ENCODE measurements around the gene SMIM20. TPM values are rescaled to one million over a fixed set of nuclear protein-coding genes. Genes with fewer than 3 reads are reported as not detected.

The SMIM20 gene
- total and polyA plus RNA-seq, 9 donors = 25.4 to 46.9 (median 28.7) TPM

GRCh38 chr4:25878676-25879075, 35.3 kb upstream of the SMIM20 start:
- DNase-seq = no peak
- 63 to 74% (median 65%) methylated on average over 9 of the region's 9 CpGs for WGBS, 3 donors
- H3K4me1 ChIP-seq (ENCODE audit: insufficient read depth) = no peaks in the 10 kb centered on the region
- H3K4me3 ChIP-seq = no peak overlapping the region
- no peaks in the 10 kb centered on the region for H3K9me3 ChIP-seq
- H3K27ac ChIP-seq = no peak overlapping the region
- TF ChIP-seq EP300 (IDR thresholded peaks at IDR 0.05) (no peak), POLR2A (IDR thresholded peaks at IDR 0.05) (no peak), CTCF (IDR thresholded peaks at IDR 0.05) (no peak)
- H3K27me3 ChIP-seq = no peaks in the 10 kb centered on the region
- intact Hi-C loops (cut with DNase I) = no loop called here
- H3K36me3 ChIP-seq = no peaks in the 10 kb centered on the region

- TF ChIP-seq POLR2A (IDR thresholded peaks at IDR 0.05) (no peak), EP300 (IDR thresholded peaks at IDR 0.05) (no peak), CTCF (IDR thresholded peaks at IDR 0.05) (no peak)
Measured at GRCh38 chr4:25879091-25879584, 34.9 kb upstream of the SMIM20 start.

GRCh38 chr4:25879587-25879986, 34.4 kb upstream of the SMIM20 start:
- Histone ChIP-seq H3K36me3 (no peaks in the 10 kb centered on the region), H3K27ac (no peak overlapping the region), H3K4me1 (ENCODE audit: insufficient read depth) (no peaks in the 10 kb centered on the region), H3K4me3 (no peak overlapping the region), H3K27me3 (no peaks in the 10 kb centered on the region), H3K9me3 (no peaks in the 10 kb centered on the region)
- intact Hi-C loops (cut with DNase I) = no loop called here
- WGBS, 3 donors = 84 to 91% (median 88%) methylated on average over 6 of the region's 6 CpGs
- TF ChIP-seq POLR2A (IDR thresholded peaks at IDR 0.05) (no peak), CTCF (IDR thresholded peaks at IDR 0.05) (no peak), EP300 (IDR thresholded peaks at IDR 0.05) (no peak)
- DNase-seq = no peak

More at GRCh38 chr4:25879091-25879584, 34.9 kb upstream of the SMIM20 start:
- Histone ChIP-seq H3K9me3 (no peaks in the 10 kb centered on the region), H3K36me3 (no peaks in the 10 kb centered on the region), H3K27me3 (no peaks in the 10 kb centered on the region), H3K27ac (no peak overlapping the region), H3K4me1 (ENCODE audit: insufficient read depth) (no peaks in the 10 kb centered on the region), H3K4me3 (no peak overlapping the region)
- intact Hi-C loops (cut with DNase I) = no loop called here
- WGBS, 3 donors = 80 to 93% (median 88%) methylated on average over 9 of the region's 9 CpGs
- DNase-seq = no peak

- intact Hi-C loops (cut with DNase I) = no loop called here
Measured at GRCh38 chr4:25879991-25880651, 33.9 kb upstream of the SMIM20 start.

More at GRCh38 chr4:25879991-25880651, 33.9 kb upstream of the SMIM20 start:
- H3K4me1 ChIP-seq (ENCODE audit: insufficient read depth) = no peaks in the 10 kb centered on the region
- no peaks in the 10 kb centered on the region for H3K27me3 ChIP-seq
- WGBS, 3 donors = 28 to 31% (median 30%) methylated on average over 7 of the region's 7 CpGs
- no peaks in the 10 kb centered on the region for H3K9me3 ChIP-seq
- no peak overlapping the region for H3K4me3 ChIP-seq
- no peaks in the 10 kb centered on the region for H3K36me3 ChIP-seq
- TF ChIP-seq POLR2A (IDR thresholded peaks at IDR 0.05) (no peak), CTCF (IDR thresholded peaks at IDR 0.05) (no peak), EP300 (IDR thresholded peaks at IDR 0.05) (no peak)
- no peak for DNase-seq
- no peak overlapping the region for H3K27ac ChIP-seq

All from ovary (tissue), 9 donors.